Ascending aorta (tissue), 2 donors: Measurements from ENCODE around the gene SDHAF1. TPM values are rescaled to one million over a fixed set of nuclear protein-coding genes. Genes with fewer than 3 reads are reported as not detected.

Experiments
- DNase-seq, 2 donors: peaks; one replicate each; pipeline ENCODE4 v3.0.0-alpha.2; 2019; ENCODE audit warnings: low spot score in 2 of 2
- H3K27ac ChIP-seq, 2 donors: fragments of 200-600 bp; sonication (generic); one replicate each; pipeline ENCODE4 v1.5.1; 2016 to 2017; ENCODE audit warnings: mild to moderate bottlenecking in 1 of 2
- H3K27me3 ChIP-seq: fragments of 200-600 bp; sonication (generic); one replicate; pipeline ENCODE4 v1.5.1; 2017
- H3K36me3 ChIP-seq, 2 donors: fragments of 200-600 bp; sonication (generic); one replicate each; pipeline ENCODE4 v1.5.1; 2016
- H3K4me1 ChIP-seq, 2 donors: fragments of 200-600 bp; sonication (generic); one replicate each; pipeline ENCODE4 v1.5.1; 2016 to 2017; ENCODE audit warnings: mild to moderate bottlenecking in 1 of 2
- H3K4me3 ChIP-seq, 2 donors: fragments of 200-600 bp; sonication (generic); one replicate each; pipeline ENCODE4 v1.5.1; 2016 to 2017; ENCODE audit warnings: mild to moderate bottlenecking in 1 of 2
- H3K9me3 ChIP-seq, 2 donors: fragments of 200-600 bp; sonication (generic); one replicate each; pipeline ENCODE4 v1.5.1; 2016
- intact Hi-C: fragments of 100-400 bp; cut with DNase I; formaldehyde crosslinking; loops from one replicate; pipeline ENCODE4 v1.15.1; 2023
- total RNA-seq: library from RNA; depleted of rRNA; stranded (reverse); fragments of >200 nt; gene quantifications from one replicate; pipeline ENCODE4 v1.1.0, GENCODE V29; 2016
- TF ChIP-seq, protein P1 (sequence below), 3 experiments: fragments of 200-600 bp in 2 of 3; fragments of 450-650 bp in 1 of 3; sonication (generic) in 2 of 3; IDR thresholded peaks; one replicate each; pipeline ENCODE4 v1.5.1; 2016 to 2019; ENCODE audit warnings: antibody characterized with exemption in 3 of 3, mild to moderate bottlenecking in 1 of 3, moderate library complexity in 1 of 3

SDHAF1 gene
- total RNA-seq, 1 donor from 2014 or later: 107 TPM

DNA sequence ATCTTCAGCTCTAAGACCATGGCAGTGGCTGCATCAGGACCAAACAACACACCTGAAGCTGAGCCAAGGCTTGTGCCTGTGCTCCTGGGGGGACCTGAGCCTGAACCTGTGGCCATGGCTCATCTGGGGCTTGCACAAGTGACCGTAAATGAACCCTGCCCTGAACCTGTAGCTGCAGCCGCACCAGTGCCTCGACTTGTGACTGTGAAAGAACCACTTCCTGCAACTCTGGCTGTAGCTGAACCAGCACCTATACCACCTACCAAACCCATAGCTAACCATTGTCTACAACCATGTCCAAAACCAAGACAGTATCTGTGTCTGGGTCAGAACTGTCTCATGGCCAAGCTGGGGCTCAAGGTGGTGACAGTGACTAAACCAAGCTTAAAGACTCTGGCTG, 28.2 kb upstream of the SDHAF1 start:
- intact Hi-C loops: no loop called here
- DNase-seq: no peak
- no peaks in the 10 kb centered on the region for H3K27me3 ChIP-seq
- H3K9me3 ChIP-seq: no peaks in the 10 kb centered on the region
- no peaks in the 10 kb centered on the region for H3K4me1 ChIP-seq
- no peaks in the 10 kb centered on the region for H3K36me3 ChIP-seq
- TF ChIP-seq, protein P1, sequence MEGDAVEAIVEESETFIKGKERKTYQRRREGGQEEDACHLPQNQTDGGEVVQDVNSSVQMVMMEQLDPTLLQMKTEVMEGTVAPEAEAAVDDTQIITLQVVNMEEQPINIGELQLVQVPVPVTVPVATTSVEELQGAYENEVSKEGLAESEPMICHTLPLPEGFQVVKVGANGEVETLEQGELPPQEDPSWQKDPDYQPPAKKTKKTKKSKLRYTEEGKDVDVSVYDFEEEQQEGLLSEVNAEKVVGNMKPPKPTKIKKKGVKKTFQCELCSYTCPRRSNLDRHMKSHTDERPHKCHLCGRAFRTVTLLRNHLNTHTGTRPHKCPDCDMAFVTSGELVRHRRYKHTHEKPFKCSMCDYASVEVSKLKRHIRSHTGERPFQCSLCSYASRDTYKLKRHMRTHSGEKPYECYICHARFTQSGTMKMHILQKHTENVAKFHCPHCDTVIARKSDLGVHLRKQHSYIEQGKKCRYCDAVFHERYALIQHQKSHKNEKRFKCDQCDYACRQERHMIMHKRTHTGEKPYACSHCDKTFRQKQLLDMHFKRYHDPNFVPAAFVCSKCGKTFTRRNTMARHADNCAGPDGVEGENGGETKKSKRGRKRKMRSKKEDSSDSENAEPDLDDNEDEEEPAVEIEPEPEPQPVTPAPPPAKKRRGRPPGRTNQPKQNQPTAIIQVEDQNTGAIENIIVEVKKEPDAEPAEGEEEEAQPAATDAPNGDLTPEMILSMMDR (IDR thresholded peaks at IDR 0.05): no peak
- no peak overlapping the region for H3K4me3 ChIP-seq
- no peak overlapping the region for H3K27ac ChIP-seq

DNA sequence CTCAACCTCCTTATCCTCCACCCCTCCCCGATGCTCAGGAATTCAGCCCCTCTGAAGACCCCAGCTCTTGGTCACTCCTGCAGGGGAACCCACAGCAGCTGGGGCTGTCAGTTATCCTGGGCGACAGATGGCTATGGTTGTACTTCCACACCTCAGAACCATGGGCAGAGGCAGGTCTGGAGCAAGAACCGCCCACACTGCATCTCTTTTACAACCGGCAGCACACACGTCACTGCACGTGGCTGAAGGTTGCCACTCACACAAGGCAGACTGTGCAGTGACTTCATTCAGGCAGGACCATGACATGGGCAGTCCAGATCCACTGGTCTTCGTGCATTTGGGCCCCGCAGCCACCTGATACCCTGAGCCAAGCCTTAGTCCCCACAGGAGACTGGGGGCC, 21.5 kb upstream of the SDHAF1 start:
- intact Hi-C loops: no loop called here
- no peaks in the 10 kb centered on the region for H3K9me3 ChIP-seq
- no peaks in the 10 kb centered on the region for H3K36me3 ChIP-seq
- no peaks in the 10 kb centered on the region for H3K27me3 ChIP-seq
- H3K4me1 ChIP-seq: no peaks in the 10 kb centered on the region
- H3K27ac ChIP-seq: no peak overlapping the region
- H3K4me3 ChIP-seq: no peak overlapping the region
- TF ChIP-seq, protein P1 (IDR thresholded peaks at IDR 0.05): no peak
- no peak for DNase-seq

DNA sequence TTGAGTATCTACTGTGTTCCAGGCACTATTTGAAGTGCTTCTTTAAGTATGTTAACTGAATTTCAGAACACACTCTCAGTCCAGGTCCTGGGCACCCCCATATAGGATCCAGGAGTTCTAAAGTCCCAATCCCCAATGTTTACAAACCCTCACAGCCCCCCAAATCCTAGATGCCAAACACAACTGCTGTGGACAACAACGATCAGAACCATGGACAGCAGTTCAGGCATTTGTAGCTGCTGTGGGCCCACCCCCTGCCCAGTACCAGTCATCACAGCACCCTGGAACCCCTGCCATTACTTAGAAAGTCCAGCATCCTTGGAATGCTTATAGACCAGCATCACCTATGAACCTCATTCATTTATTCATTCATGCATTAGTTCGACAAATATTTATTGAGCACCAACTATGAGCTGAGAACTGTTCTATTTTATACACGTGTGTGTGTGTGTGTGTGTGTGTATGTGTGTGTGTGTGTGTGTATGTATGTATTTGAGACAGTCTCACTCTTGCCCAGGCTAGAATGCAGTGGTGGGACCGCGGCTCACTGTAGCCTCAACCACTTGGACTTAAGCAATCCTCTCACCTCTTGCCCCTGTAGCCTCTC, 19.3 kb upstream of the SDHAF1 start:
- TF ChIP-seq, protein P1 (IDR thresholded peaks at IDR 0.05): no peak
- intact Hi-C loops: no loop called here
- no peaks in the 10 kb centered on the region for H3K27me3 ChIP-seq

DNA sequence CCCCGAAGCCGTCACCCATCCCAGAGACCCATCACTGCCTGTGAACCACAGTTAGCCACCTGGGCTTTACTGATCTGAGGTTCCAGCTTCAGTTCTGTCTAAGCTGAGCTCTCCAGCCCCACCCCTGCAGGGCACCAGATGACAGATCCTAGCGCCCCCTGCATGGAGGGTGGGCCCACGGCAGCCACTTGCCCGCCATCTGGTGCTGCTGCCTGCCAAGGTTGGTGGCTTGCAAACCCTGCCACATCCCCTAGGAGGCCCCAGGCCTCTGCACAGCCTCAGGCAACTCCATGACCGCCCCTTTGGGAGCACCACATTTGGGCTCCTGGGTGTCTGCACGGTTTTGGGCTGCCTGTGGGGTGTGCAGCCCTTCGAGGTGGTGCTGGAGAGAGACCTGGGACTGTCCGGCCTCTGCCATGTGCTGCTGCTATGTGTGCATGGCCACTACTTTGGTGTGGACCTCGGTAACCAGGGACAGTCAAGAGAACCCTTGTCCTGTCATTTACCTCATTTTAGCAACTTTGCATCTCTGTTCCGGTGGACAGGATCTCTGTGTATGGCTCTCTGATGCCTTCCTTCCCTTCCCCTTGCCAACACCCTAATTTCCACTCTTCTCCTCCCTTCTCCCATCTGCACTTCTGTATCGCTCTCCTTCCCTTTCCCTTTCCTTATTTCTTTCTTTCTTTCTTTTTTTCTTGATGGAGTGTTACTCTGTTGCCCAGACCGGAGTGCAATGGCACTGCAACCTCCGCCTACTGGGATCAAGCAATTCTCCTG, 17.4 kb upstream of the SDHAF1 start:
- Histone ChIP-seq H3K36me3 (no peaks in the 10 kb centered on the region), H3K27me3 (no peaks in the 10 kb centered on the region), H3K4me1 (no peaks in the 10 kb centered on the region), H3K27ac (no peak overlapping the region), H3K4me3 (no peak overlapping the region), H3K9me3 (no peaks in the 10 kb centered on the region)
- intact Hi-C loops: no loop called here
- TF ChIP-seq, protein P1 (IDR thresholded peaks at IDR 0.05): no peak
- DNase-seq: no peak

More for the DNA sequence above, 19.3 kb upstream of the SDHAF1 start:
- no peak overlapping the region for H3K4me3 ChIP-seq
- no peaks in the 10 kb centered on the region for H3K4me1 ChIP-seq
- no peaks in the 10 kb centered on the region for H3K9me3 ChIP-seq
- no peak for DNase-seq
- no peaks in the 10 kb centered on the region for H3K36me3 ChIP-seq
- no peak overlapping the region for H3K27ac ChIP-seq

DNA sequence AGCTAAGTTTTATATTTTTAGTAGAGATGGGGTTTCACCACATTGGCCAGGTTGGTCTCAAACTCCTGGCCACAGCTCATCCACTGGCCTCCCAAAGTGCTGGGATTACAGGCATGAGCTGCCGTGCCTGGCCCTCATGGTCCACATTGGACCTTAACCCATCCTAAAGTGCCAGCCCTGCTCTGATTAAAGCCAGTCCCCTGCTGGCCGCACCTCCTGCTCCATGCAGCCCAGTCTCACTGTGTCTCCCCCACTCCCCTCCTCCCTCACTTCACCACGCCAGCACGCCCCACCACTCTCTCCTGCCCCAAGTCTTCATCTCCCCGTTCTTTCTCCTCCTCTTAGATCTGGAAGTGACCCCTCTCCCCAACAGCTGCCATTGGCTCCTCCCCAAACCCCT, 16.7 kb upstream of the SDHAF1 start:
- TF ChIP-seq, protein P1 (IDR thresholded peaks at IDR 0.05): no peak
- H3K27me3 ChIP-seq: no peaks in the 10 kb centered on the region
- DNase-seq: no peak
- intact Hi-C loops: no loop called here
- no peak overlapping the region for H3K4me3 ChIP-seq
- no peaks in the 10 kb centered on the region for H3K36me3 ChIP-seq
- H3K9me3 ChIP-seq: no peaks in the 10 kb centered on the region
- H3K4me1 ChIP-seq: no peaks in the 10 kb centered on the region
- no peak overlapping the region for H3K27ac ChIP-seq
